HT-29 (cell line): ENCODE results near the gene CIITA. TPM values are rescaled to one million over a fixed set of nuclear protein-coding genes. Genes with fewer than 3 reads are reported as not detected.
"Not testable (repeated sequence)": the region's sequence is repeated elsewhere in the genome, so short reads cannot be mapped to it uniquely, and the experiment has no call there.

Experiments used
- DNase-seq: peaks from one replicate; pipeline ENCODE4 v3.0.0-alpha.2; 2015; ENCODE audit warnings: low spot score
- total RNA-seq: library from RNA; depleted of rRNA; stranded (reverse); fragments of >200 nt; shearing (Covaris generic); gene quantifications from 2 replicates; pipeline ENCODE4 v1.2.3, GENCODE V29; 2014

CIITA gene
- total RNA-seq, 1 experiment from 2014 or later, result not detected

- DNase-seq, result peak; percentile 96
These were observed 41.4 kb downstream of the CIITA start for GRCh38 chr16:10918294-10919002.

DNA sequence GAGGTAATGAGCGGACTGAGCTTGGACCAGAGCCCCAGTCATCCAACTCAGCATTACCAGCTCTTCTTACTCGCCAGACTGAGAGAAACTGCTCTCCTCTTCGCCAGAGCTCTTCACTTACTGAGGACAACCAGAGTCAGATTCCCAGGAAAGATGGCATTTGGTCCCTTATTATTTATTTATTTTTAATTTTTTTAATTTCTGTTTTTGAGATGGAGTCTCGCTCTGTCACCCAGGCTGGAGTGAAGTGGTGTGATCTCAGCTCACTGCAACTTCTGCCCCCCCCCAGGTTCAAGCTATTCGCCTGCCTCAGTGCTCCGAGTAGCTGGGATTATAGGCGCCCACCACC is 42.0 kb downstream of the CIITA start:
- no peak for DNase-seq

- no peak for DNase-seq
These were observed 43.9 kb downstream of the CIITA start for GRCh38 chr16:10920726-10921427.

DNA sequence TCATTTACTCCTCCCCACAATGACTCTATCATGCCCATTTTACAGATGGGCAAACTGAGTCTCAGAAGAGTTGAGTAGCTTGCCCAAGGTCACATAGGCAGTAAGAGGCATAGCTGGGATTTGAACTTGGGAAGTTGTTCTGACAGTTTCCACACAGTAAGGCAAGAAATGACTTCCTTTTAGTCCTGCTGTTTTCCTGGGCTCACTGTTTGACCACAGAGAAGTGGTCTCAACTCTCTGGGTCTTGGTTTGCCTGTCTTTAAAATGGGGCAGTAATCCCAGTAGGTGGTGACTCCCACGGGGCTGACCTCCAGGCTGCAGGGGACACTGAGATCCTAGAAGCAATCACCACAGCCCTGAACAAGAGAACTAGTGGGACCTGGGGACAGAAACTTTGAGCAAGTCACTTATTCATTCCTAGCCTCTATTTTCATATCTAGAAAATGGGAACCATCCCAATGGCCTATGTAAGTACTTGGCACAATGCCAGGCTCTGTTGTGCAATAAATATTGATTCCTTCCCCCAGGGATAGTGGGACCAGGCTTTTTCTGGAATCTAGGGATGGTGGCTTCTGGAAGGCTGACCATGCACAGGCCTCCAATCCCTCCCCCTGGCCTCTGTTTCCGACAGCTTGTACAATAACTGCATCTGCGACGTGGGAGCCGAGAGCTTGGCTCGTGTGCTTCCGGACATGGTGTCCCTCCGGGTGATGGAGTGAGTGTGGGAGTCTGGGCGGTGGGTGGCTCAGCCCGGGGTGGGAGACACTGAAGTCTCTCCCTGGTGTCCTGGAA is 44.7 kb downstream of the CIITA start:
- no peak for DNase-seq

- DNase-seq, result no peak
These were observed 45.5 kb downstream of the CIITA start for GRCh38 chr16:10922328-10923145.

- peak; percentile 29 for DNase-seq
These were observed 46.2 kb downstream of the CIITA start for GRCh38 chr16:10923146-10923649.

DNA sequence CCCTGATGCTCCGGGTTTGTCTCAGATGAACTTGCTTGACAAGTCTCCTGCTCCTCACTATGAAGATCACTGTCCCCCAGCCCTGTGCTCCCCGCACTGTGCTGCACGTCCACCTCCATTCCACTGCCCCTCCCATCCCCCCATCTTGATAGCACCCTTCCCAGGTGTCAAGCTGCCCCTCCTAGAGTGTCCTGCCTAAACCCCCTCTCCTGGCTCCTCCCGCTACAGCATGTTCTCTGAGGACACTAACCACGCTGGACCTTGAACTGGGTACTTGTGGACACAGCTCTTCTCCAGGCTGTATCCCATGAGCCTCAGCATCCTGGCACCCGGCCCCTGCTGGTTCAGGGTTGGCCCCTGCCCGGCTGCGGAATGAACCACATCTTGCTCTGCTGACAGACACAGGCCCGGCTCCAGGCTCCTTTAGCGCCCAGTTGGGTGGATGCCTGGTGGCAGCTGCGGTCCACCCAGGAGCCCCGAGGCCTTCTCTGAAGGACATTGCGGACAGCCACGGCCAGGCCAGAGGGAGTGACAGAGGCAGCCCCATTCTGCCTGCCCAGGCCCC is 46.7 kb downstream of the CIITA start:
- DNase-seq, result peak; percentile 27

DNA sequence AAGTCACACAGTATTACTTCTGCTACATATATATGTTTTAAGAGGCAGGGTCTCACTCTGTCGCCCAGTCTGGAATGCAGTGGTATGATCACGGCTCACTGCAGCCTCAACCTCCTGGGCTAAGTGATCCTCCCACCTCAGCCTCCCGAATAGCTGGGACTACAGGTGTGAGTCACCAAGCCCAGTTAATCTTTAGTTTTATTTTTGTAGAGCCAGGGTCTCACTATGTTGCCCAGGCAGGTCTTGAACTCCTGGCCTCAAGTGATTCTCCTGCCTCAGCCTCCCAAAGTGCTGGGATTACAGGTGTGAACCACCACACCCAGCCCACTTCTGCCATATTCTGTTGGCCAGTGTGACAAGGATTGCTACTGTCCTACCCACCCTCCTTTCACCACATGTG is 48.3 kb downstream of the CIITA start:
- DNase-seq, result not testable (repeated sequence)

DNA sequence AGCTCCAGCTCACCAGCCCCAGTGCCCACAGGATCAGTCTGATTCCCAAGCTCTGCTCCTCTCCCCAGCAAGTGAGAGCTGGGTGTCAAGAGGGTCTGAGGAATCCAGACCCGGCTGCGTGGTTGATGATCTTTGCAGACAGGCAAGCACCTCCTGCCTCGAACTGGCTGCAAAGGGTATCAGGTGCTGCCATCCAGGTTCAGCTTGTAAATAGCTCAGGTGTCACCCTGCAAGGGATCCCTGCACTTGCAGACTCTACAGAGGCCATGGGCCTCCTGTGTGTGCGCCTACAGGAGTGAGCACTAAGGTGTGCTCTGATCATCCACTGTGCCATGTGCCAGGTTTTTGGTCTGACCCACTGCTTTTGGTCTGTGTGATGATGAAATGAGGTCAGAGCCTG is 49.1 kb downstream of the CIITA start:
- DNase-seq, result no peak

GRCh38 chr16:10926867-10927266 is 49.9 kb downstream of the CIITA start:
- DNase-seq, result no peak

GRCh38 chr16:10927497-10928112 is 50.6 kb downstream of the CIITA start:
- no peak for DNase-seq

GRCh38 chr16:10929097-10929496 is 52.1 kb downstream of the CIITA start:
- DNase-seq, result not testable (repeated sequence)

- DNase-seq, result no peak
These were observed 53.1 kb downstream of the CIITA start for GRCh38 chr16:10929853-10930754.

DNA sequence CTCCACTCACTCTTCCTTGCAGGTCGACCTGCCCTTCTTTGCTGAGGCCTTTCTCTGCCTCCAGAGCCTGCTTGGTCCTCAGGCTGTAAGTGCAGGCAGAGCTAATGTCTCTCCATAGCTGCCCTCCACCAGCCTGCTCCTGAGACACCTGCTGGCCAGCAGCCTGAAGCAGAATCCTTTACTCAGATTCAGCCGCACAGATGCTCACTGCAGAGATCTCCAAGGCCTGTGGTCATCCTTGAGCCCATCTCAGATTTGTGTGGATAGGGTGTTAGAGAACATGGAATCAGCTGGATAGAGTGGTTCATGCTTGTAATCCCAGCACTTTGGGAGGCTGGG is 53.7 kb downstream of the CIITA start:
- DNase-seq, result no peak

GRCh38 chr16:10931134-10931533 is 54.1 kb downstream of the CIITA start:
- no peak for DNase-seq

DNA sequence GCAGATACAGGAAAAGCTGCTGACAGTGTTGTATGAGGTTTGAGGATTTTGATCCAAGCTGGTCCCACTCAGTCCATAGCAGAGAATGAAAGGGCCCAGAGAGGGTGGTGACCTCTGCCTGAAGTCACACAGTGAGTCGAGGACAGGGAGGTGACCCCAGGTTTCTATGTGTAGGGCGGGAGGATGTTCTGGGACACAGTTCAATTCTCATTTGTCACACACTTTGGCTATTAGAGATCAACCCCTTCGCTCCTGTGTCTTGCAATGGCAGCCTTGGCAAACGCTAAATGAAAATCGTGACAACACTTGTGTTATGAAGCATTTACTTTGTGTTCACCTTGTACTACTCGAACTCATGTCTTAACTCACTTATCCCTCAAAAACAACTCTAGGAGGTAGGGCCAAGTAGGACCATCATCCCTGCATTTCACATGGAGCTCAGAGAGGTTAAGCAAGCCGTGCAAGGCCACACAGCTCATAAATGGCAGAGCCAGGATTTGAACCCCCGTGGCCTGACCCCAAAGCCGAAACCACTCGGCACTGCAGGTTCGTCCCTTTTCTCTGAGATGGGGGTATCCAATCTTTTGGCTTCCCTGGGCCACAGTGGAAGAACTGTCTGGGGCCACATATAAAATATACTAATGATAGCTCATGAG is 55.1 kb downstream of the CIITA start:
- DNase-seq, result no peak

- DNase-seq, result no peak
These were observed 56.1 kb downstream of the CIITA start for GRCh38 chr16:10932959-10933710.

DNA sequence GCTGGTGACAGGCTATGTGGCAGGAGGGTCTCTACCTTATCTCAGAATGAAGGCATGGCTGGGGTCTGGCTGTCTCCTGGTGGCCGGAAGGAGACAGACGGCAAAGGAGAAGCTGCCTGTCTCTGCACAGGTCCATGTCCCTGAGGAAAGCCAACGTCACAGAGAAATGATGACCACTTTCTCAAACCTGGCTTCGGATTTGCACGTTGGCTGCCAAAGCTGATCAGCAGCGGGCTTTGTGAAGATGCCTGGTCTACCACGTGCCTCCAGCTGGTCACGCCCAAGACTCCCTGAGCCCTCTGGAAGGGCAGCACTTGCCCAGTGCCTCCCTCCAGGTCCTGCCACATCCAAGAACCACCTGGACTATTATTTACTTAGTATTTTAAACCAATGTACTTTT is 56.9 kb downstream of the CIITA start:
- no peak for DNase-seq
